Measurements from ENCODE around the gene CASP6.

Gene CASP6

DNA sequence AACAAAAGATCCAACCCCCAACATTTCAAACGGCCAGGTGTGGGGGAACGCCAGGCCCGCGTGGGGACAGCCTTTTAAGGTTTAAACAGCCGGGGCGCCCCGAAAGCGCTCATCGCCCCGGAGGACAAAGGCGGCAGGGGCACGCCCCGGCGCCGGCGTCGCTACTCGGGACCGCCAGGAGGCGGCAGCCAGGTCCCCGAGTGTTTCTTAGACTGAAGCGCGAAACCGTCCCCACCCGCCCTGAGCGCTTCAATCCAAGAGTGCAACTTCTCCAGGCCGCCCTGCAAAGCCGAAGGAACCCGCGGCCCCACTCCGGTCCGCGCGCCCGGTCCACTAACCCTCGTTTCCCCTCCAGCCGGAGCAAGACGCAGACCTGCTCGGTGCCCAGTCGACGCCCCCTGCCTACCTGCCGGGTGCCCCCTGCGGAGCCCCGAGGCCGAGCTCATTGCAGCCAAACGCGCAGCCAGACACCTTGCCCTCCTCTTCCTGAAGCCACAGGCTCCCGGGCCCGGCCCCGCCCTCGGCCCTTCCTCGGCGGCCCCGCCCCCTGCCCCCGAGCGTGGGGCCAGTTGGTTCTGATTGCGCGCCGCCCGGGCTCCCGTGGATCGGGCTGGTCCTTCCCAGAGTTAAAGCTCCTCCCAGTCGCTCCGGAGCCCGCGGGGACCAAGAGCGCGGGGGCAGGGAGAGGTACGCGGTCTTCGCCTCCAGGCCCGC lies at the start of gene CASP6:
Gene CASP6 (minus strand): TSS at position 496 of the 714 bp plus-strand sequence. CDS start 50 bp downstream, at position 446.
- DNase-seq (ENCODE audit: low read depth), result peak; percentile 47

DNA sequence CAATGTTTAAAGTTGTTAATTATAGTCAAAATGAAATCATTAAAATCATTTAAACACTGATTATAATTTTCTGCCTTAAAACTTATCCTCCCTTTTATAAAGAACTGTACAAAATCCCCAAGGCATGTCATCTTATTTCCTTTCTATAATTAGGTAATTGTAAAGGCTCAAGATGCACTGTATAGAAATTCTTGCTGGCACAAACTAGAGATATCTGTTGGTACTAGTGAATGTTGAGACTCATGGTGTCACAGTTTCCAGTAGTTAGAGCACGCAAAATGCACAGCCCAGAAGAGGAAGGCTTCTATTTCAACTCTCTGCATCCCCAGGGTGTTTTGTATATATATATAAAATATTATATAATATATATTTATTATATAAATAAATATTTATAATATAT lies 49.3 kb upstream of the CASP6 start:
- no peak for DNase-seq (ENCODE audit: low read depth)

DNA sequence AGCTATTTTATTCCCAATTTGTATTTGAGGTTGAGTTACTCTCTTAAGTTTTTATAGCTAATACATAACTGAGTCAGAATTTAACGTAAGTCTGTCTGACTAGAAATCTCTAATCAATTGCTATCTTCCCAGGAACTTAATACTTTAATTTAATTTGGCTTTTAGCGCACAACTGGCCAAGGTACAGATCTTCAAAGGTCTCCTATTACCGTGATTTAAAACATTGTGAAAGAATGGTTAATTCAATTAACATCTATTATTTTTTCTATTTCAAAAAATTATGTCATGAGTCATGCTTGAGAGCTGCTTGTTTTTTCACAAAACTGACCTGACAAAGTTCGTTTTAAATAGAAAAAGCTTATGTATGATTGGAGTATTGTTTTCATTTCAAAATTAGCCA lies 48.6 kb upstream of the CASP6 start:
- DNase-seq (ENCODE audit: low read depth), result no peak

GRCh38 chr4:109750652-109751244 lies 47.5 kb upstream of the CASP6 start:
- no peak for DNase-seq (ENCODE audit: low read depth)

GRCh38 chr4:109749388-109750082 lies 46.3 kb upstream of the CASP6 start:
- DNase-seq (ENCODE audit: low read depth), result no peak

- no peak for DNase-seq (ENCODE audit: low read depth)
Measured at GRCh38 chr4:109748114-109748513, 44.9 kb upstream of the CASP6 start.

GRCh38 chr4:109746728-109747127 lies 43.5 kb upstream of the CASP6 start:
- DNase-seq (ENCODE audit: low read depth), result no peak

GRCh38 chr4:109745830-109746229 lies 42.6 kb upstream of the CASP6 start:
- no peak for DNase-seq (ENCODE audit: low read depth)

DNA sequence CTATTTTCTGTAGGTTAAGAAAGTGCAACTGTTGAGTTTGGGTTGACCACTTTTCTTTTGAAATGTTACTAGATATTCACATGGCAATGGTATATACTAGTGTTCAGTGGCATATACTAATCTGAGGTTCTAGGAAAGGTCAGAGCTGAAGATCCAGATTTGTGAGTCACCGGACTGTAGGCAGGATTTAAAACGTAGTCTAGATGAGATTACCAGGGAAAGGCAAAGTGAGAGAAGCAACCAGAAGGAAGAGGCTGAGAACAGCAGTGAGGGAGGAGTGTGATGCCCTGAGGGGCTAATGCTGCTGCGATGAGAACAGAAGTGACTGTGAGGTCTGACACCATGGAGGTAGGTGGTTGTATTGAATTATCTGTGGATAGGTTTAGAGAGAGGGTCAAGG lies 36.3 kb upstream of the CASP6 start:
- DNase-seq (ENCODE audit: low read depth), result no peak

DNA sequence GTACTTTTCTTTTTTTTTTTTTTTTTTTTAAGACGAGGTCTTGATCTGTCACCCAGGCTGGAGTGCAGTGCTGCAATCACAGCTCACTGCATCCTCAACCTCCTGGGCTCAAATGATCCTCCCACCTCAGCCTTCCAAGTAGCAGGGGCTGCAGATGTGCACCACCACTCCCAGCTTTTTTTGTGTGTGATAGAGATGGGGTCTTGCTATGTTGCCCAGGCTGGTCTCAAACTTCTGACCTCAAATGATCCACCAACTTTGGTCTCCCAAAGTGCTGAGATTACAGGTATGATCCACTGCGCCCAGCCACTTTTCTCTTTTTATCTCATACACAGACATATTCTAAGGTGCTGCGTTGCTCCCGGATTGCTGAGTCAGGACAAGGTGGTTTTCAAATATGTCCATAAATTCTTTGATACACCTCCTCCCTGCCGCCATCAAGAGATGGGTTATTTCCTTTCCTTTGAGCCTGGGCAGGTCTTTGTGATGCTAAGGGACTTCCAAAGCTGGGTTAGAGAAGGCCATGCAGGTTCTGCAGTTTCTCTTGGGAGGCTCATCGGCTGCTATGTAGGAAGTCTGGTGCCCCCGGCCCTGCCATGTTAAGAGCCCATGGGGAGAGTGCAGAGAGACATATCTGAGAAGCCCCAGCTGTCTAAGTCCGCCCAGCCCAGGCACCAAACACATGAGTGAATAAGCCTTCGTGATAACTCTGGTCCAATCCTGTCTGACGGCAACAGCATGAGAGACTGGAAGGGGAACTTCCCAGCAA lies 35.0 kb upstream of the CASP6 start:
- DNase-seq (ENCODE audit: low read depth), result no peak

DNA sequence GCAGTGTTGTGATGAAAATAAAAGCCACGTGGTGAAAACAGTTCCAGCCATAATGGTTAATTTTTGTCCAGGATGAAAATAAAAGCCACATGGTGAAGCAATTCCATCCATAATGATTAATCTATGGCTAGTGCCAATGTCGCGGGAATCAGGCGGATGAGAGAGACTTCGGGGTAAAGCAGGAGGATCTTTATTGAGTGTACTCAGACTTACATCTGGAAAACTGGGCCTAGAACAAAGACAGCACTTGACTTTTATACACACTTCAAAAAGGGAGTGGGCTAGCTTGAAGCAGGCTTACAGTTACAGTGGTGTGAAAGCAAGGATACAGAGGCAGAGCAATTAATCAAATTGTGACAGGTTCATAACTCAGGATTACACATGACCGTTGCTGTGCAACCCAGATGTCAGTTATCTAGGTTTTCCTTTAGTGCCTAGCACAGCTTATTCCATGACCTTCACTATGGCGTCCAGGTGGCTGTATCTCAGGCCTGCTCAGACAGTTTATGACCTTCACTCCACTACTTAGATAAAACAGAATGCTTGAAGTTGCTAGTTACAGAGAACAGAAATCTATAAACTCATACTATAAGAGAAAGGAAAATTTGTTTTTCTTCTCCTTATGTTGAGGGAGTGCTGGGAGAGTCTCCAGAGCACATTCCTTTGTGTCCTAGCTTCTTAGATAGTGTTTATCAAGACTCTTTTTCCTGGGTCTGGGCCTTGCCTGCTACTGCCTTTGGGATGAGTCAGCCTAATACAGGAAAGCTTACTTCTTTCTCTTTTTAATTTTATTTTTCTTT lies 32.5 kb upstream of the CASP6 start:
- DNase-seq (ENCODE audit: low read depth), result no peak

- DNase-seq (ENCODE audit: low read depth), result no peak
Measured at GRCh38 chr4:109733728-109734127, 30.5 kb upstream of the CASP6 start.

- no peak for DNase-seq (ENCODE audit: low read depth)
Measured at GRCh38 chr4:109730619-109731545, 27.6 kb upstream of the CASP6 start.

GRCh38 chr4:109729718-109730618 lies 26.7 kb upstream of the CASP6 start, which contains the start of gene PLA2G12A:
Gene PLA2G12A (minus strand): TSS chr4:109730070. CDS start chr4:109729809, 261 bp downstream.
- peak; percentile 62 for DNase-seq (ENCODE audit: low read depth)

DNA sequence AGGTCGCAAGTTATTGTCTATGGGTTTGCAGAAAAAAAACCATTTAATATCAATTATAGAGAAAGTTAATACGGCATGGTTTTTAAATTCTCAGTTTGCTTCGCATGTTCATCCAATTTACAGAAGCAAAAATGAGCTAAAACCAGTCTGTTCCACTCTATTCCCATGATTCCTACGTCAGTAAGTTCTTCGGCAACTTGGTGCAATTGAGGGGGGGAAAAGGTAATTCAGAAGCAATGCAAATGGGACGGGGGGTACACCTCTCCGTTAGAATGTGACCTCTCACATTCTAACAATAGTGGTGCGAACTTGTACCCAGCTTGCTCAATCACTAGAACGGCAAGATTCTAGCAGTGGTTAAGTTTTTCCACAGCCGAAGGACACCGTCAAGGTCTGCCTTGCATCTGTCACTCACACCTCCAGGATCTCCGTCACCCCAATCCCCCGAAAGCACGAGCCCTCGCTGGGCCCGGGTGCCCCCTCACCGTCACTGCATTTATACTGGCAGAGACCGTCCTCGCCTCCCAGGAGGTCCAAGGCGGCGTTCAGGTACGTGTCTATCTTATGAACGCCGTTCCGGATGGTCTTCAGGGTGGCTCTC lies 26.0 kb upstream of the CASP6 start:
- no peak for DNase-seq (ENCODE audit: low read depth)

DNA sequence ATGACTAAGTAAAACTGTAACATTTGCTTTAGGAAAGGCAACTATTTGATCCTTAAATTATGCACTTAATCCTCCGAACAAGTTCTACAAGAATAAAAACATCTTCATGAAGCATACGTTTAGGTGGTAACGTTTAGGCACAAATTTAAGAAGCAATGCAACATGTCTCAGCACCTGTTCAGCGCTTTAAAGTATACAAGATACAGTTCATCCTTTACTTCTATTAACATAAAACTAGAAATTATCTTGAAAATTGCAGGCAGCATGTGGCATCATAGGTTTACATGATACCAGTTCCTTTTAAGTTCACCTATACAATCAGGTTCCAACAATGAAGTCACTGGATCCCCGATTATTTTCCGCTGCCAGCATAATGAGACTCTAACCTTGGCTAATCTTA lies 25.1 kb upstream of the CASP6 start:
- DNase-seq (ENCODE audit: low read depth), result no peak

DNA sequence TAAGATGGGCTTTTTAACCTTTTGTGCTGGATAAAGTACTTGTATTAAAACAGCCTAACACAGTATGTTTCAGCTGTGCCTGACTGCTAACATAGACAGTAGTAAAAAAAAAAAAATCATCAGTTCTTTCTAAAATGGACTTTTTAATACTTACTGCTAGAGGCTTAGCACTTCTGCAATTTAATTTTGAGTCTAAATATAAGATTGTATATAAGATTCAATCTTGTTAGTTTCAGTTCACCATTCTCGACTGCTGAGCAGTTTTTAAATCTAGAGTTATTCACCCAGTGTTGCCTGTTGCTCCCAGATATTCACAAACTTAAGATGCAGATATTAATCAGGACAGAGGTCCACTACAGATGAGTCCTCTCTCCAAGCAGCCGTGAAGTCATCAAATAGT lies 19.9 kb upstream of the CASP6 start:
- DNase-seq (ENCODE audit: low read depth), result no peak

DNA sequence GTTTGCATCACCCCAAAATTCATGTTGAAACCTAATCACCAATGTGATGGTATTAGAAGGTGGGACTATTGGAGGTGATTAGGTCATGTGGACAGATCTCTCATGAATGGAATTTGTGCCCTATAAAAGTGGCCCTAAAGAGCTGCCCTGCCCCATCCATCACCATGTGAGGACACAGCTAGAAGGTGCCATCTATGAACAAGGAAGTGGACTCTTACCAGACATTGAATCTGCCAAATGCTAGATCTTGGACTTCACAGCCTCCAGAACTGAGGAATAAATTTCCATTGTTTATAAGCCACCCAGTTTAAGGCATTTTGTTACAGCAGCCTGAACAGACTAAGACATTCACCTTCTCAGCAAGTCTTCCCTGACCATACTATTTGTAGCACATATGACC lies 19.1 kb upstream of the CASP6 start:
- no peak for DNase-seq (ENCODE audit: low read depth)

DNA sequence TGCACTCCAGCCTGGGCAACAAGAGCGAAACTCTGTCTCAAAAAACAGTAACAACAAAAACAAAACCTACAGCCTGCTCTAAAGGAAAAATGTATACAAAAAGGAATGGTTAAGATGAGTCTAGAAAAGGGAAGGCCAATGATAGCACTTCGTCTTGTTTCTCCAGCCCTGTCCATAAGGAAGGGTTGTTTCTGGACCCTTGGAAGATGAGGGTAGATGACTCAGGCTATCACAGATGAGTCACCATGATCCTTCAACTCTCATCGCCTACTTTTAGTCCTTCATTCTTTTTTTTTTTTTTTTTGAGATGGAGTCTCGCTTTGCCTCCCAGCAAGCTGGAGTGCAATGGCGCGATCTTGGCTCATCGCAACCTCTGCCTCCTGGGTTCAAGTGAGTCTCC lies 17.8 kb upstream of the CASP6 start:
- DNase-seq (ENCODE audit: low read depth), result no peak

Data from activated T-cell treated with anti-CD3 and anti-CD28 coated beads for 24 hours (primary cell).